ENCODE measurements around the gene TAS2R16.

Gene TAS2R16

GRCh38 chr7:122995600-122995999 is at the start of gene TAS2R16:
Gene TAS2R16, minus strand, starts transcription at chr7:122995700. Its CDS starts 66 bp downstream, at chr7:122995634.
- no peak within 1 kb of the TSS for H3K4me2 ChIP-seq (ENCODE audit: low read depth, low read length, poor library complexity, severe bottlenecking)
- H3K9me2 ChIP-seq (replicated peaks; ENCODE audit: low read depth, low read length): no peaks in the 10 kb centered on the region
- H3K9ac ChIP-seq (ENCODE audit: low read depth, low read length, poor library complexity, severe bottlenecking): no peak within 1 kb of the TSS
- no peaks in the 10 kb centered on the region for H3K27me3 ChIP-seq (ENCODE audit: insufficient read depth, low read length, poor library complexity, severe bottlenecking)
- H3K4me3 ChIP-seq (ENCODE audit: low read length, poor library complexity, severe bottlenecking): no peak within 1 kb of the TSS
- H3F3A ChIP-seq (ENCODE audit: low read depth): no peaks in the 10 kb centered on the region
- H3K4me1 ChIP-seq (ENCODE audit: insufficient read depth, low read length, poor library complexity, severe bottlenecking): no peaks in the 10 kb centered on the region
- no peaks in the 10 kb centered on the region for H3K79me2 ChIP-seq (ENCODE audit: insufficient read depth, low read length)
- no peaks in the 10 kb centered on the region for H4K20me1 ChIP-seq (ENCODE audit: insufficient read depth, low read length, poor library complexity, severe bottlenecking)
- TF ChIP-seq EZH2phosphoT487 (IDR thresholded peaks at IDR 0.05; ENCODE audit: borderline replicate concordance): no peak
- TF ChIP-seq CTCF (conservative IDR thresholded peaks at IDR 0.05; ENCODE audit: low read length): no peak
- H2AFZ ChIP-seq (ENCODE audit: low read length): no peak within 1 kb of the TSS
- no peaks in the 10 kb centered on the region for H3K9me3 ChIP-seq (ENCODE audit: insufficient read depth, low read depth, low read length)
- no peaks in the 10 kb centered on the region for H3K36me3 ChIP-seq (ENCODE audit: insufficient read depth, low read length)

GRCh38 chr7:123043642-123044041 is 48.1 kb upstream of the TAS2R16 start:
- Histone ChIP-seq H3K9ac (ENCODE audit: low read depth, low read length, poor library complexity, severe bottlenecking) (no peak overlapping the region), H4K20me1 (ENCODE audit: insufficient read depth, low read length, poor library complexity, severe bottlenecking) (no peaks in the 10 kb centered on the region), H3K36me3 (ENCODE audit: insufficient read depth, low read length) (no peaks in the 10 kb centered on the region), H2AFZ (ENCODE audit: low read length) (no peak overlapping the region), H3K9me3 (ENCODE audit: insufficient read depth, low read depth, low read length) (no peaks in the 10 kb centered on the region), H3K4me2 (ENCODE audit: low read depth, low read length, poor library complexity, severe bottlenecking) (no peak overlapping the region), H3K9me2 (replicated peaks; ENCODE audit: low read depth, low read length) (no peaks in the 10 kb centered on the region), H3F3A (ENCODE audit: low read depth) (no peaks in the 10 kb centered on the region), H3K79me2 (ENCODE audit: insufficient read depth, low read length) (no peaks in the 10 kb centered on the region), H3K27me3 (ENCODE audit: insufficient read depth, low read length, poor library complexity, severe bottlenecking) (no peaks in the 10 kb centered on the region), H3K4me1 (ENCODE audit: insufficient read depth, low read length, poor library complexity, severe bottlenecking) (no peaks in the 10 kb centered on the region), H3K4me3 (ENCODE audit: low read length, poor library complexity, severe bottlenecking) (no peak overlapping the region)
- TF ChIP-seq CTCF (conservative IDR thresholded peaks at IDR 0.05; ENCODE audit: low read length) (no peak), EZH2phosphoT487 (IDR thresholded peaks at IDR 0.05; ENCODE audit: borderline replicate concordance) (no peak)

- Histone ChIP-seq H3K4me2 (ENCODE audit: low read depth, low read length, poor library complexity, severe bottlenecking) (no peak overlapping the region), H3F3A (ENCODE audit: low read depth) (no peaks in the 10 kb centered on the region), H2AFZ (ENCODE audit: low read length) (no peak overlapping the region), H4K20me1 (ENCODE audit: insufficient read depth, low read length, poor library complexity, severe bottlenecking) (no peaks in the 10 kb centered on the region), H3K4me3 (ENCODE audit: low read length, poor library complexity, severe bottlenecking) (no peak overlapping the region), H3K36me3 (ENCODE audit: insufficient read depth, low read length) (no peaks in the 10 kb centered on the region), H3K9ac (ENCODE audit: low read depth, low read length, poor library complexity, severe bottlenecking) (no peak overlapping the region), H3K9me3 (ENCODE audit: insufficient read depth, low read depth, low read length) (no peaks in the 10 kb centered on the region), H3K27me3 (ENCODE audit: insufficient read depth, low read length, poor library complexity, severe bottlenecking) (no peaks in the 10 kb centered on the region), H3K79me2 (ENCODE audit: insufficient read depth, low read length) (no peaks in the 10 kb centered on the region), H3K4me1 (ENCODE audit: insufficient read depth, low read length, poor library complexity, severe bottlenecking) (no peaks in the 10 kb centered on the region), H3K9me2 (replicated peaks; ENCODE audit: low read depth, low read length) (no peaks in the 10 kb centered on the region)
- TF ChIP-seq CTCF (conservative IDR thresholded peaks at IDR 0.05; ENCODE audit: low read length) (no peak), EZH2phosphoT487 (IDR thresholded peaks at IDR 0.05; ENCODE audit: borderline replicate concordance) (no peak)
Observed at GRCh38 chr7:123041101-123041500, 45.6 kb upstream of the TAS2R16 start.
